GM23338 (cell line): Measurements from ENCODE around the gene DNAJC27. TPM values are rescaled to one million over a fixed set of nuclear protein-coding genes. Genes with fewer than 3 reads are reported as not detected.

ENCODE experiments used
- polyA plus RNA-seq: library from polyadenylated mRNA; unstranded; fragments of >200 nt; fragmentation: Nextera tagmentation; extraction: Ambion mirVana; gene quantifications from 2 replicates; pipeline ENCODE4 v1.2.1, GENCODE V29; 2016
- small RNA-seq: library from RNA; depleted of rRNA; stranded (forward); fragments of <200 nt; gene quantifications from one replicate; pipeline ENCODE3, GENCODE V24; 2014; ENCODE audit warnings: low replicate concordance
- total RNA-seq: library from RNA; depleted of rRNA; stranded (reverse); fragments of >200 nt; shearing (Covaris generic); gene quantifications from 2 replicates; pipeline ENCODE4 v1.2.3, GENCODE V29; 2014; rRNA removed

Gene DNAJC27
- total and polyA plus RNA-seq, 2 experiments from 2014 or later = 2.4 to 2.6 TPM

Small RNA genes lying within 50 kb of the gene (small RNA-seq; reads per million reads assigned to genes)
- gene AC013267.1 (not detected), gene RF00016 (not detected), gene RF00019 (not detected)

Other genes with a start within 250 kb of the DNAJC27 start
- gene PTRHD1, start 178.6 kb downstream of the DNAJC27 start, total RNA-seq = 27.1 and 46.9 TPM in 2 replicates
- gene PTRHD1, start 178.6 kb downstream of the DNAJC27 start, polyA plus RNA-seq = 105 and 128 TPM in 2 replicates
- 44.7 and 44.8 TPM in 2 replicates for gene CENPO, start 178.5 kb downstream of the DNAJC27 start, total RNA-seq
- gene CENPO, start 178.5 kb downstream of the DNAJC27 start, polyA plus RNA-seq = 27.0 and 27.1 TPM in 2 replicates
- 30.1 and 32.4 TPM in 2 replicates for gene ADCY3, start 51.7 kb downstream of the DNAJC27 start, total RNA-seq
- gene ADCY3, start 51.7 kb downstream of the DNAJC27 start, polyA plus RNA-seq = 9.5 and 9.7 TPM in 2 replicates
- gene EFR3B, start 70.1 kb upstream of the DNAJC27 start, total RNA-seq = 10.7 and 11.8 TPM in 2 replicates
- 2.9 and 3.3 TPM in 2 replicates for gene EFR3B, start 70.1 kb upstream of the DNAJC27 start, polyA plus RNA-seq
- 7.8 and 12.3 TPM in 2 replicates for gene POMC, start 196.6 kb upstream of the DNAJC27 start, total RNA-seq
- 8.5 and 8.7 TPM in 2 replicates for gene POMC, start 196.6 kb upstream of the DNAJC27 start, polyA plus RNA-seq